IMR-90 (cell line): ENCODE results near the gene PGS1.

Experiments used
- BHLHE40 ChIP-seq: fragments of 150-350 bp; IDR thresholded peaks from 2 replicates; pipeline ENCODE4 v1.6.1; 2016; ENCODE audit warnings: mild to moderate bottlenecking, low read depth, low read length
- CHD1 ChIP-seq: IDR thresholded peaks from 2 replicates; pipeline ENCODE4 v1.6.1; 2012; ENCODE audit warnings: low read depth, low read length, improper control_type of control experiment
- FOS ChIP-seq: fragments of 150-350 bp; IDR thresholded peaks from 2 replicates; pipeline ENCODE4 v1.6.1; 2016; ENCODE audit warnings: low read depth, low read length
- MAFK ChIP-seq: IDR thresholded peaks from 2 replicates; pipeline ENCODE4 v1.6.1; 2012; ENCODE audit warnings: low read depth, low read length, improper control_type of control experiment
- NFE2L2 ChIP-seq: fragments of 150-350 bp; IDR thresholded peaks from 2 replicates; pipeline ENCODE4 v1.6.1; 2016; ENCODE audit warnings: low read depth, mild to moderate bottlenecking, low read length
- POLR2A ChIP-seq: IDR thresholded peaks from 2 replicates; pipeline ENCODE4 v1.6.1; 2012; ENCODE audit warnings: mild to moderate bottlenecking, low read depth, low read length
- RAD21 ChIP-seq: IDR thresholded peaks from 2 replicates; pipeline ENCODE4 v1.6.1; 2012; ENCODE audit warnings: low read length, improper control_type of control experiment
- RCOR1 ChIP-seq: IDR thresholded peaks from 2 replicates; pipeline ENCODE4 v1.6.1; 2012; ENCODE audit warnings: mild to moderate bottlenecking, low read length, improper control_type of control experiment; ENCODE audit not compliant: insufficient replicate concordance
- SMC3 ChIP-seq: fragments of 150-350 bp; IDR thresholded peaks from 2 replicates; pipeline ENCODE4 v1.6.1; 2016; ENCODE audit warnings: low read depth, mild to moderate bottlenecking, antibody characterized with exemption, low read length, moderate library complexity
- TF ChIP-seq, protein P1 (sequence below): conservative IDR thresholded peaks from 2 replicates; pipeline ENCODE4 v1.5.1; 2012; ENCODE audit warnings: mild to moderate bottlenecking, low read depth, low read length, improper control_type of control experiment
- TF ChIP-seq, protein P2 (sequence below): fragments of 150-350 bp; IDR thresholded peaks from 2 replicates; pipeline ENCODE4 v1.6.1; 2017; ENCODE audit warnings: mild to moderate bottlenecking, antibody characterized with exemption, low read length, low read depth
- TF ChIP-seq, protein P3 (sequence below): fragments of 150-350 bp; IDR thresholded peaks from 2 replicates; pipeline ENCODE4 v1.6.1; 2016; ENCODE audit warnings: low read depth, mild to moderate bottlenecking, low read length, moderate library complexity, borderline replicate concordance

DNA sequence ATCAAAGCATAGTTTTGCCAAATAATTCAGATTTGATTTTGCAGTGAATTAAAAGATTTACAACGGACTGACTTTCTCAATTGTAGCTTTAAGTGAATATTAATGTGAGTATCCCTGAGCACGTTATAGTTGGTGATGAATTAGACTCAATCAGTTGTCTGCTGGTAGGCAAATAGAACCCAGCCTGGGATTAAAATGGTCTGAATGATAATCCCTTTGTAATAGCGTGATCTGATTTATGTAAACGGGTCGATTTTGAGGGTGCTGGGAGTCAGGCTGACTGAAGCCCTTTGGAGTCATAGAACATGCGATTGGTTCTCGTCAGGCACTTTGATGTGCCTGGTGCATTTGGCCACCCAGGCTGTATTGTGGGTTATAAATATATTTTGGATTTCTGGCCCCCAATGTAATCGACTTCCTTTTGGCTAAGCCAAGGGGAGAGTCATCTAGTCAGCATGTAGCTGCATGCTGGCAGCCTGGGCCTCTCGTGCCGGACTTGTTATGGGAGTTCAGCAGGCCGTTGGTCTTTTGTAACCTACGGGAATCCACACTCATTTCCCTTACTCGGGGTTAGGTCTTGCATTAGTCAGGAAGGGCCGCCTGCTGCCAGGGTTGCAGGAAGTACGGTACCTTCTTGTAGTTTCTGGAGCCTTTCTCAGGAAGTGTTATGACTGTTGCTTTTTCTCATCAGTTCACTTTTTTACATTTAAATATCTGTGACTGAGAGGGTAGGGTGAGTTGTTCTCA is 5.4 kb downstream of the PGS1 start:
- TF ChIP-seq, protein P1, sequence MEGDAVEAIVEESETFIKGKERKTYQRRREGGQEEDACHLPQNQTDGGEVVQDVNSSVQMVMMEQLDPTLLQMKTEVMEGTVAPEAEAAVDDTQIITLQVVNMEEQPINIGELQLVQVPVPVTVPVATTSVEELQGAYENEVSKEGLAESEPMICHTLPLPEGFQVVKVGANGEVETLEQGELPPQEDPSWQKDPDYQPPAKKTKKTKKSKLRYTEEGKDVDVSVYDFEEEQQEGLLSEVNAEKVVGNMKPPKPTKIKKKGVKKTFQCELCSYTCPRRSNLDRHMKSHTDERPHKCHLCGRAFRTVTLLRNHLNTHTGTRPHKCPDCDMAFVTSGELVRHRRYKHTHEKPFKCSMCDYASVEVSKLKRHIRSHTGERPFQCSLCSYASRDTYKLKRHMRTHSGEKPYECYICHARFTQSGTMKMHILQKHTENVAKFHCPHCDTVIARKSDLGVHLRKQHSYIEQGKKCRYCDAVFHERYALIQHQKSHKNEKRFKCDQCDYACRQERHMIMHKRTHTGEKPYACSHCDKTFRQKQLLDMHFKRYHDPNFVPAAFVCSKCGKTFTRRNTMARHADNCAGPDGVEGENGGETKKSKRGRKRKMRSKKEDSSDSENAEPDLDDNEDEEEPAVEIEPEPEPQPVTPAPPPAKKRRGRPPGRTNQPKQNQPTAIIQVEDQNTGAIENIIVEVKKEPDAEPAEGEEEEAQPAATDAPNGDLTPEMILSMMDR: no peak
- no peak; the same call in 1 of the 2 replicates for TF ChIP-seq POLR2A
- TF ChIP-seq, protein P2, sequence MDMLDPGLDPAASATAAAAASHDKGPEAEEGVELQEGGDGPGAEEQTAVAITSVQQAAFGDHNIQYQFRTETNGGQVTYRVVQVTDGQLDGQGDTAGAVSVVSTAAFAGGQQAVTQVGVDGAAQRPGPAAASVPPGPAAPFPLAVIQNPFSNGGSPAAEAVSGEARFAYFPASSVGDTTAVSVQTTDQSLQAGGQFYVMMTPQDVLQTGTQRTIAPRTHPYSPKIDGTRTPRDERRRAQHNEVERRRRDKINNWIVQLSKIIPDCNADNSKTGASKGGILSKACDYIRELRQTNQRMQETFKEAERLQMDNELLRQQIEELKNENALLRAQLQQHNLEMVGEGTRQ: no peak
- no peak; the same call in 1 of the 2 replicates for TF ChIP-seq CHD1
- TF ChIP-seq RAD21: no peak
- TF ChIP-seq, protein P3, sequence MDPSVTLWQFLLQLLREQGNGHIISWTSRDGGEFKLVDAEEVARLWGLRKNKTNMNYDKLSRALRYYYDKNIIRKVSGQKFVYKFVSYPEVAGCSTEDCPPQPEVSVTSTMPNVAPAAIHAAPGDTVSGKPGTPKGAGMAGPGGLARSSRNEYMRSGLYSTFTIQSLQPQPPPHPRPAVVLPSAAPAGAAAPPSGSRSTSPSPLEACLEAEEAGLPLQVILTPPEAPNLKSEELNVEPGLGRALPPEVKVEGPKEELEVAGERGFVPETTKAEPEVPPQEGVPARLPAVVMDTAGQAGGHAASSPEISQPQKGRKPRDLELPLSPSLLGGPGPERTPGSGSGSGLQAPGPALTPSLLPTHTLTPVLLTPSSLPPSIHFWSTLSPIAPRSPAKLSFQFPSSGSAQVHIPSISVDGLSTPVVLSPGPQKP: no peak
- TF ChIP-seq NFE2L2: peak; percentile 64; the same call in 1 of the 2 replicates
- peak; percentile 82; the same call in 1 of the 2 replicates for TF ChIP-seq FOS
- TF ChIP-seq MAFK: peak; percentile 69
- TF ChIP-seq SMC3: no peak
- no peak for TF ChIP-seq RCOR1
- peak; percentile 99 for TF ChIP-seq BHLHE40
